ENCODE measurements around the gene GSTO2. TPM values are rescaled to one million over a fixed set of nuclear protein-coding genes. Genes with fewer than 3 reads are reported as not detected.

Gene GSTO2
- total and polyA plus RNA-seq, 10 of the 15 experiments (the other 5 are each of a cell fraction or from before 2014, with no cell fraction given) = 0.16 to 0.86 (median 0.46) TPM

DNA sequence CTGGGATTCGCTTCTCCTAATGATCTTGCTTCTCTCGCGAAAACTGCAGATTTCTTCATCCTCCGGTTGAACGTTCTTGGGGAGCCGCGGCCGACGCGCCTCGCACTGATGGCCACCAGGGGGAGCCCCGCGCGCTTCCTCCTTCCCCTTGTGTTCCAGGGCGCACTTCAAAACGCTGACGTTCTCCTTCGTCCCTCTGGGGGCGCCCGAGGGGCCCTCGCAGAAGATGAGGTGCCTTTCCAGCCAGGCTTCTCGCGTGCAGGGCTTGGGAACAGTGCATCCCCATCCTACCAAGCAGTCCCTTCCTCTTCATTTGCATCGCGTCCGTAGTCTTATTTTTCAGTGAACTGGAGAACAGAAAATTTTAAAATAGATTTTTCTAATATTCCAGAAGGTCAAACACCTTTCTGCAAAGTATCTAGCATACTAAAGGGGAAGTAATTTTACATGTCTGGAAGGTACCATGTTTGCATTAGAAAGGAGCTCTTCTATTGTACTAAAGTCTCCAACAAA lies 22.5 kb downstream of the GSTO2 start (continued):
- TF ChIP-seq ATF2 (IDR thresholded peaks at IDR 0.05; ENCODE audit: low read length) = no peak
- no peak for TF ChIP-seq BMI1 (IDR thresholded peaks at IDR 0.05; ENCODE audit: borderline replicate concordance)
- TF ChIP-seq SMAD1 (IDR thresholded peaks at IDR 0.05; ENCODE audit: low read depth, partially characterized antibody) = no peak
- TF ChIP-seq SMARCA5 (IDR thresholded peaks at IDR 0.05) = peak; percentile 89
- no peak for TF ChIP-seq TCF12 (IDR thresholded peaks at IDR 0.05; ENCODE audit: low read depth, low read length)
- TF ChIP-seq CEBPB (IDR thresholded peaks at IDR 0.05; ENCODE audit: borderline replicate concordance in 1 of 2, low read depth in 2 of 2, low read length in 2 of 2) = no peak
- no peak for TF ChIP-seq DPF2 (IDR thresholded peaks at IDR 0.05)
- no peak for TF ChIP-seq SREBF2 (IDR thresholded peaks at IDR 0.05; ENCODE audit: low read length)
- TF ChIP-seq, protein P1, sequence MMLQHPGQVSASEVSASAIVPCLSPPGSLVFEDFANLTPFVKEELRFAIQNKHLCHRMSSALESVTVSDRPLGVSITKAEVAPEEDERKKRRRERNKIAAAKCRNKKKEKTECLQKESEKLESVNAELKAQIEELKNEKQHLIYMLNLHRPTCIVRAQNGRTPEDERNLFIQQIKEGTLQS (IDR thresholded peaks at IDR 0.05; ENCODE audit: borderline replicate concordance, extremely low read depth, low read depth, low read length) = 0 out of 2 replicates have a peak, but pooled peaks have one; percentile 22
- TF ChIP-seq NRF1 (conservative IDR thresholded peaks at IDR 0.05; ENCODE audit: low read depth, low read length) = no peak
- peak; percentile 34; the same call in 1 of the 2 replicates for TF ChIP-seq RB1 (IDR thresholded peaks at IDR 0.05; ENCODE audit: borderline replicate concordance)
- TF ChIP-seq NFYA (IDR thresholded peaks at IDR 0.05; ENCODE audit: borderline replicate concordance, low read depth, low read length) = no peak
- TF ChIP-seq BACH1 (IDR thresholded peaks at IDR 0.05; ENCODE audit: borderline replicate concordance) = no peak
- no peak for TF ChIP-seq PML (IDR thresholded peaks at IDR 0.05; ENCODE audit: low read length)
- no peak for TF ChIP-seq CHD2 (IDR thresholded peaks at IDR 0.05; ENCODE audit: borderline replicate concordance, low read depth, low read length)
- TF ChIP-seq STAT1 (conservative IDR thresholded peaks at IDR 0.05) = 0 out of 2 replicates have a peak, but pooled peaks have one; percentile 26
- no peak for TF ChIP-seq KLF5 (IDR thresholded peaks at IDR 0.05; ENCODE audit: partially characterized antibody)
- no peak for TF ChIP-seq CBX3 (IDR thresholded peaks at IDR 0.05; ENCODE audit: borderline replicate concordance, low read depth)
- no peak for TF ChIP-seq NR2C1 (IDR thresholded peaks at IDR 0.05)
- TF ChIP-seq, protein P2, sequence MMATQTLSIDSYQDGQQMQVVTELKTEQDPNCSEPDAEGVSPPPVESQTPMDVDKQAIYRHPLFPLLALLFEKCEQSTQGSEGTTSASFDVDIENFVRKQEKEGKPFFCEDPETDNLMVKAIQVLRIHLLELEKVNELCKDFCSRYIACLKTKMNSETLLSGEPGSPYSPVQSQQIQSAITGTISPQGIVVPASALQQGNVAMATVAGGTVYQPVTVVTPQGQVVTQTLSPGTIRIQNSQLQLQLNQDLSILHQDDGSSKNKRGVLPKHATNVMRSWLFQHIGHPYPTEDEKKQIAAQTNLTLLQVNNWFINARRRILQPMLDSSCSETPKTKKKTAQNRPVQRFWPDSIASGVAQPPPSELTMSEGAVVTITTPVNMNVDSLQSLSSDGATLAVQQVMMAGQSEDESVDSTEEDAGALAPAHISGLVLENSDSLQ (IDR thresholded peaks at IDR 0.05) = no peak
- no peak for TF ChIP-seq MEF2B (IDR thresholded peaks at IDR 0.05; ENCODE audit: partially characterized antibody, poor library complexity, severe bottlenecking)
- no peak for TF ChIP-seq MTA3 (IDR thresholded peaks at IDR 0.05; ENCODE audit: borderline replicate concordance, low read length)
- no peak for TF ChIP-seq SREBF1 (IDR thresholded peaks at IDR 0.05; ENCODE audit: low read length)
- no peak for TF ChIP-seq GATAD2B (conservative IDR thresholded peaks at IDR 0.05; ENCODE audit: low read depth)
- TF ChIP-seq, protein P3, sequence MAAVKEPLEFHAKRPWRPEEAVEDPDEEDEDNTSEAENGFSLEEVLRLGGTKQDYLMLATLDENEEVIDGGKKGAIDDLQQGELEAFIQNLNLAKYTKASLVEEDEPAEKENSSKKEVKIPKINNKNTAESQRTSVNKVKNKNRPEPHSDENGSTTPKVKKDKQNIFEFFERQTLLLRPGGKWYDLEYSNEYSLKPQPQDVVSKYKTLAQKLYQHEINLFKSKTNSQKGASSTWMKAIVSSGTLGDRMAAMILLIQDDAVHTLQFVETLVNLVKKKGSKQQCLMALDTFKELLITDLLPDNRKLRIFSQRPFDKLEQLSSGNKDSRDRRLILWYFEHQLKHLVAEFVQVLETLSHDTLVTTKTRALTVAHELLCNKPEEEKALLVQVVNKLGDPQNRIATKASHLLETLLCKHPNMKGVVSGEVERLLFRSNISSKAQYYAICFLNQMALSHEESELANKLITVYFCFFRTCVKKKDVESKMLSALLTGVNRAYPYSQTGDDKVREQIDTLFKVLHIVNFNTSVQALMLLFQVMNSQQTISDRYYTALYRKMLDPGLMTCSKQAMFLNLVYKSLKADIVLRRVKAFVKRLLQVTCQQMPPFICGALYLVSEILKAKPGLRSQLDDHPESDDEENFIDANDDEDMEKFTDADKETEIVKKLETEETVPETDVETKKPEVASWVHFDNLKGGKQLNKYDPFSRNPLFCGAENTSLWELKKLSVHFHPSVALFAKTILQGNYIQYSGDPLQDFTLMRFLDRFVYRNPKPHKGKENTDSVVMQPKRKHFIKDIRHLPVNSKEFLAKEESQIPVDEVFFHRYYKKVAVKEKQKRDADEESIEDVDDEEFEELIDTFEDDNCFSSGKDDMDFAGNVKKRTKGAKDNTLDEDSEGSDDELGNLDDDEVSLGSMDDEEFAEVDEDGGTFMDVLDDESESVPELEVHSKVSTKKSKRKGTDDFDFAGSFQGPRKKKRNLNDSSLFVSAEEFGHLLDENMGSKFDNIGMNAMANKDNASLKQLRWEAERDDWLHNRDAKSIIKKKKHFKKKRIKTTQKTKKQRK (IDR thresholded peaks at IDR 0.05; ENCODE audit: low read depth, low read length) = no peak
- no peak for TF ChIP-seq HDGF (IDR thresholded peaks at IDR 0.05)
- TF ChIP-seq ZNF207 (IDR thresholded peaks at IDR 0.05; ENCODE audit: borderline replicate concordance) = no peak
- TF ChIP-seq STAT3 (IDR thresholded peaks at IDR 0.05; ENCODE audit: low read depth, low read length) = no peak

Data from GM12878 (cell line).